ENCODE measurements around the gene EXD3. TPM values are rescaled to one million over a fixed set of nuclear protein-coding genes. Genes with fewer than 3 reads are reported as not detected.
A peak's percentile ranks its signal among the peaks of the same experiment; 100 is the strongest.
"Not testable (repeated sequence)": the region's sequence is repeated elsewhere in the genome, so short reads cannot be mapped to it uniquely, and the experiment has no call there.

Gene EXD3
- polyA plus RNA-seq, 1 donor from 2014 or later, result 5.6 TPM

DNA sequence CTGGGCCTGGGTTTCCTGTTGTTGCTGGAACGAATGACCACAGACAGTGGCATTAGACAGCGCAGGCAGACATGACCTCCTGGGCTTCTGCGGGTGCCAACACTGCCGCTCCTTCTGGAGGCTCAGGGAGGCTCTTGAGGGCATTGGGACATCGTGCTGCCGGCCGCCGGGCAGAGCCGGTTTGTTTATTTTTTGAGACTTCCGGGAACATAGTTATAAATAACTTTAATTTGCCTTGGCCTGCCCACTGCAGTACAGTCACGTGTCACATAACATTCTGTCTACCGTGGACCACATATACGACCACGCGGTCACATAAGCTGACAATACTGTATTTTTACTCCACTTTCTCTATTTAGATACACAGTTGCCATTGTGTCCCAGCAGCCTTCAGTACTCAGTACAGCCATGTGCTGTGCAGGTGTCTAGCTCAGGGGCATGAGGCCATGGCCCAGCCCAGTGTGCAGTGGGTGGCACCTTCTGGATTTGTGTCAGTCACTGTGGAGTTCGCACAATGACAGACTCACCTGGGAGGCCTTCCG is 153.7 kb downstream of the EXD3 start:
- peak overlapping the region; percentile 91 to 96 (median 94) for H3K4me3 Mint-ChIP-seq
- peak overlapping the region; percentile 31 to 88 (median 86) for H3K27ac Mint-ChIP-seq
- H3K4me1 Mint-ChIP-seq, result peaks cover 24 to 31% (median 28%) of the 10 kb centered on the region in 3 donors
- H3K36me3 Mint-ChIP-seq, result peaks cover 6% of the 10 kb centered on the region
- no peaks in the 10 kb centered on the region for H3K27me3 Mint-ChIP-seq
- no peaks in the 10 kb centered on the region for H3K9me3 Mint-ChIP-seq

DNA sequence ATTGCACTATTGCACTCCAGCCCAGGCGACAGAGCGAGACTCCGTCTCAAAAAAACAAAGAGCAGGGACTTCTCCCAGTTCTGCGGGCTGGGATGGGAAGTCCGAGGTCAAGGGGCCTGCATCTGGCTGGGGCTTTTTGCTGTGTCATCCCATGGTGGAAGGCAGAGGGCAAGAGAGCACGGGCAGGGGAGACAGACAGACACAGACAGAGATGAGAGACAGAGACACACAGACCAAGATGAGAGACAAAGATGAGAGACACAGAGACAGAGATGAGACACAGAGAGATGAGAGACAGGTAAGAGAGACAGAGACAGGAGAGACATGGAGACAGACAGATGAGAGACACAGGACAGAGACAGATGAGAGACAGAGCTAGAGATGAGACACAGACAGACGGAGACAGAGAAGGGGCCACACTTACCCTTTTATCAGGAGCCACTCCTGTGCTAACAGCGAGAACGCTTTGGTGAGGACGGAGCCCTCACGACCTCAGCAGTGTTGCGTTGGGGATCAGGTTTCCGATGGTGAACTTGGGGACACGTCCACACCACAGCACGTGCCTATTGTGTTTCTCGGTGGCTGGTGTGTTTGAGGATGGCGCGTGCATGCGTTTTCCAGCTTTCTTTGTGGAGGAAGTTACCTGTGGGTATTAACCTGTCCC is 154.3 kb downstream of the EXD3 start:
- Mint-ChIP-seq H3K27me3 (no peaks in the 10 kb centered on the region), H3K36me3 (peaks cover 6% of the 10 kb centered on the region), H3K4me1 (peaks cover 23 to 32% (median 27%) of the 10 kb centered on the region in 3 donors), H3K4me3 (peak overlapping the region; percentile 91 to 96 (median 94)), H3K27ac (peak overlapping the region; percentile 31 to 93 (median 88)), H3K9me3 (no peaks in the 10 kb centered on the region)

DNA sequence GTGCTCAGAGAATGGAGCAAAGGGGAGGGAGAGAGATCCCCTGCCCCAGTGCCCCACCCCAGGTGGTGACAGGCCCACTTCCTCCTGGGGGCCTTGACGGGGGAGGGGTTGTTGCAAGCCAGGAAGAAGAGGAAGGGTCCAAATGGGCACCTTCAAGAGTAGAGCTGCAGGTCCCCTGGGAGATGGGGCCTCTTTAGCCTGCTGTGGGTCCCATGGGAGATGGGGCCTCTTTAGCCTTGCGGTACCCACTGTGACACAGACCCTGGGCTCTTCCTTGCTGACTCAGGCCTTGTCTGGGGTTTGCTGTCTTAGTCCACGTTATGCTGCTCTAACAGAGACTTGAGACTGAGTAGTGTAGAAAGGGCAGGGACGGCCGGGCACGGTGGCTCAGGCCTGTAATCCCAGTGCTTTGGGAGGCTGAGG is 155.0 kb downstream of the EXD3 start:
- Mint-ChIP-seq H3K4me1 (peaks cover 23 to 34% (median 27%) of the 10 kb centered on the region in 3 donors), H3K9me3 (no peaks in the 10 kb centered on the region), H3K36me3 (peaks cover 6% of the 10 kb centered on the region), H3K27ac (peak overlapping the region; percentile 32 to 93 (median 88)), H3K27me3 (no peaks in the 10 kb centered on the region), H3K4me3 (peak overlapping the region; percentile 91 to 96 (median 94))

DNA sequence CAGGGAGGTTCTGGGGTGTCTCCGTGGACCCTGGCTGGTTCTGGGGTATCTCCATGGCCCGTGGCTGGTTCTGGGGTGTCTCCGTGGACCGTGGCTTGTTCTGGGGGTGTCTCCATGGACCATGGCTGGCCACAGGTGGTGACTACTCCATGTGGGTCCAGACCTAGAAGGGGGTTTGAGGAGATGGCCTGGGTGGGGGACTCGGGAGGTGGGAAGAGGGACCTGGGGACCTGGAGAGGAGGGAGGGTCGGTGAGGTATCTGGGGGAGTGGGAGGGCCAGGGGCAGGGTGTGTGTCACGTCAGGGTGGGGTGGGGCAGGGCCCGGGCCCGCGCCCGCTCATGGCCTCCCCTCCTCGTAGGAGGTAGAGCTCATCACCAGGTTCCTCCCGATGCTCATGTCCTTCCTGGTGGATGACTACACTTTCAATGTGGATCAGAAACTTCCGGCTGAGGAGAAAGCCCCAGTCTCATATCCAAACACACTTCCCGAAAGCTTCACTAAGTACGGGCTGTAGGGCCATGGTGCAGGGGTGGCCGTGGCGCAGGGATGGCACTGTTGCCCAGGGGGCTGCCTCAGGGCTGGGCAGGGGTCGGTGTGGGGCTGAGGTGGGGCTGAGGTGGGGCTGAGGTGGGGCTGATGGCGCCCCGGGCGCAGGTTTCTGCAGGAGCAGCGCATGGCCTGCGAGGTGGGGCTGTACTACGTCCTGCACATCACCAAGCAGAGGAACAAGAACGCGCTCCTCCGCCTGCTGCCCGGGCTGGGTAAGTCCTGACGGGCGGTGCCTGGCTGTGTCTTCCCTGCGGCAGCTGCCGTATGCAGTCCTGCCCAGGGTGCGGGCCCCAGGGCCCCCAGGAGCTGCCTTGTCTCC is 156.1 kb downstream of the EXD3 start:
- H3K36me3 Mint-ChIP-seq, result peaks cover 6% of the 10 kb centered on the region
- peak overlapping the region in 1 of 3 donors; percentile 23 for H3K27ac Mint-ChIP-seq
- no peaks in the 10 kb centered on the region for H3K9me3 Mint-ChIP-seq
- H3K27me3 Mint-ChIP-seq, result no peaks in the 10 kb centered on the region
- H3K4me3 Mint-ChIP-seq, result peak overlapping the region in 2 of 4 donors; percentile 95 to 96
- peaks cover 25 to 35% (median 27%) of the 10 kb centered on the region in 3 donors for H3K4me1 Mint-ChIP-seq

DNA sequence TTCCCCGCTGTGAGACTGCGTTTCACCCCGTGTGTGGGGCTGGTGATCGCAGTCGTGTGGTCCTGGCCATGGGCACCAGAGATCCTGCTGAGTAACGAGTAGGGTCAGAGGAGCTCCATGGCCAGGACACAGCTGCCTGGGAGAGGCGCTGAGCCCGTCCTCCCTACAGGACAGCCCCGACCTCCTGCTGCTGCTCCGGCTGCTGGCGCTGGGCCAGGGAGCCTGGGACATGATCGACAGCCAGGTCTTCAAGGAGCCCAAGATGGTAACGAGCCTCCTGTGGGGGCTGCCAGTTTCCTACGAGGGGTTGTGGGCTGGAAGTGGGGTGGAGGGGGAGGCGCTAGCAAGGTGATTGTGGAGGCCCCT is 156.8 kb downstream of the EXD3 start:
- H3K36me3 Mint-ChIP-seq, result peaks cover 4% of the 10 kb centered on the region
- no peaks in the 10 kb centered on the region for H3K9me3 Mint-ChIP-seq
- peaks cover 24 to 35% (median 28%) of the 10 kb centered on the region in 3 donors for H3K4me1 Mint-ChIP-seq
- H3K4me3 Mint-ChIP-seq, result no peak overlapping the region
- no peaks in the 10 kb centered on the region for H3K27me3 Mint-ChIP-seq
- no peak overlapping the region for H3K27ac Mint-ChIP-seq

DNA sequence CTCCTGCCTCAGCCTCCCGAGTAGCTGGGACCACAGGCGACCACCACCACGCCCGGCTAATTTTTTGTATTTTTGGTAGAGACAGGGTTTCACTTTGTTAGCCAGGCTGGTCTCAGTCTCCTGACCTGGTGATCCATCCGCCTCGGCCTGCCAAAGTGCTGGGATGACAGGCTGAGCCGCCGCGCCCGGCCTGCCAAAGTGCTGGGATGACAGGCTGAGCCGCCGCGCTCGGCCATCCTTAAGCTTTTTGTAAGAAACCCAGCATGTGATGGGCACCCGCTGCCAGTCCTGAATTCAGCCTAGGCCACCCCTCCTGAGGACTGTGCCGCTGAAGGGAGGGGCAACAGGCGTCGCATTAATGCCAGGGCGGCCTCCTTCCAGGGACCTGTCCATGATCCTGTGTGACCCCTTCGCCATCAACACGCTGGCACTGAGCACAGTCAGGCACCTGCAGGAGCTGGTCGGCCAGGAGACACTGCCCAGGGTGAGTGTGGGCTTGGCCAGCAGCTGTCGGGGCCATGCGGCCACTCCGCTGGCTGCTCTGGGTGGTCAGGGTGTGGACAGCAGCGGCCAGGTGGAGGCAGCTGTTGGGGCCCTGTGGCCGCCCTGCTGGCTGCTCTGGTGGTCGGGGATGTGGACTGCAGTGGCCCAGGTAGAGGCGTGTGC is 157.3 kb downstream of the EXD3 start:
- no peaks in the 10 kb centered on the region for H3K27me3 Mint-ChIP-seq
- H3K4me3 Mint-ChIP-seq, result no peak overlapping the region
- H3K27ac Mint-ChIP-seq, result peak overlapping the region in 1 of 3 donors; percentile 63
- H3K9me3 Mint-ChIP-seq, result no peaks in the 10 kb centered on the region
- H3K36me3 Mint-ChIP-seq, result peaks cover 4% of the 10 kb centered on the region
- H3K4me1 Mint-ChIP-seq, result peaks cover 20 to 32% (median 28%) of the 10 kb centered on the region in 3 donors

DNA sequence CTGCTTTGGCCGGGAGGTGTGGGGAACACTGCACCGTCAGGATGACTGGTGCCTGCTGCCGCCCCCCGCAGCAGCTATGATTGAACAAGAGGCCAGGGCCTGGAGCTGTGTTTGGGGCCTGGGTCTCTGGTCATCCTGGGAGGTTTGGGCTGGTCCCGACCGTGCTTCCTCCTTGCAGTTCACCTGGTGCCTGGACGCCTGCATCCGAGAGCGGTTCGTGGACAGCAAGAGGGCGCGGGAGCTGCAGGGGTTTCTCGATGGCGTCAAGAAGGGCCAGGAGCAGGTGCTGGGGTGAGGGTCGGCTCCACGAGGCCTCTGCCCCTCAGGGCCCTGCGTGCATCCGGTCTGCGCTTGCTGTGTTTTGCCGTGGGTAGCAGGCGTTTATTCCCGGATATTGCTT is 158.9 kb downstream of the EXD3 start:
- Mint-ChIP-seq H3K4me1 (peaks cover 11 to 22% (median 19%) of the 10 kb centered on the region in 3 donors), H3K9me3 (no peaks in the 10 kb centered on the region), H3K36me3 (no peaks in the 10 kb centered on the region), H3K27me3 (no peaks in the 10 kb centered on the region), H3K4me3 (peak overlapping the region in 1 of 4 donors; percentile 29), H3K27ac (no peak overlapping the region)

DNA sequence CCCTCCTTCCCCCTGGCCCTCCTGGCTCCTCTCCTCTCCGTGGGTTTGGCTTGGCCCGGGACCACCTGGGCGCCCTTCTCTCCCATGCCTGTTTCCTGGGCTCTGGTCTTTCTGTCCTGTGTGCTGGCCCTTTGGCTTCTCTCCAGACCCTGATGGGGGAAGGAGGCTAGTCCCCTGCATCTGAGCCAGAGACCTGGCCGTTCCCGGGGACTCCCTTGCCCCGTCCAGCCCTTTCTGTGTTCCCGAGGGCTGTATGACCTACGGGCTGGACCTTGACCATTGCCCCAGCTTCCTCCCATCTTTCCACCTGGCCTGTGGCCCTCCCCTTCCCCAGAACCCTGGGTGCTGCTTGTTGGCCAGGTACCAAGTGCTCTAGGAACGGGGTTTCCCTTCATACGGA is 159.5 kb downstream of the EXD3 start:
- Mint-ChIP-seq H3K27ac (no peak overlapping the region), H3K4me1 (peaks cover 7 to 18% (median 15%) of the 10 kb centered on the region in 3 donors), H3K27me3 (no peaks in the 10 kb centered on the region), H3K9me3 (no peaks in the 10 kb centered on the region), H3K4me3 (no peak overlapping the region), H3K36me3 (no peaks in the 10 kb centered on the region)

DNA sequence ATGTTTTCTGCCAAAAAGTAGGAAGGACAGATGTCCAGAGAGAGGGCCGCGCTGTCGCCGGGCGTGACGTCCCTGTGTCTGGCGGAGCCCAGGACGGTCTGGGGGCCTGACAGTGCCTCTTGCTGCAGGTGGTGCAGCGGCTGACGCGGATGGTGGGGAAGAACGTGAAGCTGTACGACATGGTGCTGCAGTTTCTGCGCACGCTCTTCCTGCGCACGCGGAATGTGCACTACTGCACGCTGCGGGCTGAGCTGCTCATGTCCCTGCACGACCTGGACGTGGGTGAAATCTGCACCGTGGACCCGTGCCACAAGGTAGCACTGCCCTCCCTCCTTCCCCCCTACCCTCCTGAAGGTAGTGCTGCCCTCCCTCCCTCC is 160.1 kb downstream of the EXD3 start:
- Mint-ChIP-seq H3K4me3 (no peak overlapping the region), H3K27me3 (no peaks in the 10 kb centered on the region), H3K36me3 (no peaks in the 10 kb centered on the region), H3K27ac (no peak overlapping the region), H3K9me3 (no peaks in the 10 kb centered on the region), H3K4me1 (peaks cover 7 to 15% (median 9%) of the 10 kb centered on the region in 3 donors)

DNA sequence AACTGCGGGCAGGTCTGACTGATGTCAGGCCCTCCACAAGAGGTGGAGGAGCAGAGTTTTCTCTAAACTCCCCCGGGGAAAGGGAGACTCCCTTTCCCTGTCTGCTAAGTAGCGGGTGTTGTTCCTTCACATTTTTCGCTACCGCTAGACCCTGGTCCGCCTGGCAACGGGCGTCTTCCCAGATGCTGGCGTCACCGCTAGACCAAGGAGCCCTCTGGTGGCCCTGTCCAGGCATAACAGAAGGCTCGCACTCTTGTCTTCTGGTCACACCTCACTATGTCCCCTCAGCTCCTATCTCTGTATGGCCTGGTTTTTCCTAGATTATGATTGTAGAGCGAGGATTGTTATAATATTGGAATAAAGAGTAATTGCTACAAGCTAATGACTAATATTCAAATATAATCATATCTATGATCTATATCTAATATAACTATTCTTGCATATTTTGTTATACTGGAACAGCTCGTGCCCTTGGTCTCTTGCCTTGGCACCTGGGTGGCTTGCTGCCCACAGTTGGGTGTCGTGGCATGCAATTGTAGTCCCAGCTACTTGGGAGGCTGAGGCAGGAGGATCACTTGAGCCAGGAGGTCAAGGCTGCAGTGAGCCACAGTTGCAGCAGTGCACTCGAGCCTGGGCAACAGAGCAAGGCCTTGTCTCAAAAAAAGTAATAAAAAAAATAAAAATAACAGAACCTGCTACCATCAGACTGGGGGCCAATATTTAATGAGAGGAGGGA is 160.6 kb downstream of the EXD3 start:
- Mint-ChIP-seq H3K27ac (peak overlapping the region in 1 of 3 donors; percentile 14), H3K4me3 (peak overlapping the region in 1 of 4 donors; percentile 50)
- not testable (repeated sequence) for H3K4me1 Mint-ChIP-seq, H3K9me3 Mint-ChIP-seq, H3K27me3 Mint-ChIP-seq, H3K36me3 Mint-ChIP-seq

Other genes with a start within 250 kb of the EXD3 start
- 6.2 TPM for gene ANAPC2, start 234.6 kb downstream of the EXD3 start, polyA plus RNA-seq
- 139 TPM for gene SSNA1, start 234.5 kb downstream of the EXD3 start, polyA plus RNA-seq
- gene TPRN, start 222.4 kb downstream of the EXD3 start, polyA plus RNA-seq, result 0.66 TPM
- 106 TPM for gene TMEM203, start 217.5 kb downstream of the EXD3 start, polyA plus RNA-seq
- gene NDOR1, start 217.5 kb downstream of the EXD3 start, polyA plus RNA-seq, result 7.6 TPM
- gene RNF208, start 200.9 kb downstream of the EXD3 start, polyA plus RNA-seq, result not detected
- gene CYSRT1, start 198.0 kb downstream of the EXD3 start, polyA plus RNA-seq, result not detected
- gene RNF224, start 195.7 kb downstream of the EXD3 start, polyA plus RNA-seq, result not detected
- gene SLC34A3, start 192.3 kb downstream of the EXD3 start, polyA plus RNA-seq, result not detected
- 88.4 TPM for gene TUBB4B, start 181.9 kb downstream of the EXD3 start, polyA plus RNA-seq
- gene STPG3, start 171.9 kb downstream of the EXD3 start, polyA plus RNA-seq, result not detected
- gene NELFB, start 167.8 kb downstream of the EXD3 start, polyA plus RNA-seq, result 34.2 TPM
- 8.9 TPM for gene TOR4A, start 145.4 kb downstream of the EXD3 start, polyA plus RNA-seq
- gene NRARP, start 120.9 kb downstream of the EXD3 start, polyA plus RNA-seq, result not detected
- 1.4 TPM for gene NOXA1, start 231 bp upstream of the EXD3 start, polyA plus RNA-seq
- gene ENTPD8, start 18.2 kb upstream of the EXD3 start, polyA plus RNA-seq, result not detected
- 3.4 TPM for gene NSMF, start 36.2 kb upstream of the EXD3 start, polyA plus RNA-seq
- gene PNPLA7, start 127.2 kb upstream of the EXD3 start, polyA plus RNA-seq, result 2.7 TPM
- 44.9 TPM for gene MRPL41, start 128.7 kb upstream of the EXD3 start, polyA plus RNA-seq
- 38.3 TPM for gene DPH7, start 155.8 kb upstream of the EXD3 start, polyA plus RNA-seq
- gene ZMYND19, start 167.3 kb upstream of the EXD3 start, polyA plus RNA-seq, result 8.8 TPM
- gene ARRDC1, start 182.5 kb upstream of the EXD3 start, polyA plus RNA-seq, result 49.2 TPM
- 39.1 TPM for gene EHMT1, start 195.8 kb upstream of the EXD3 start, polyA plus RNA-seq

Data from IgD-negative memory B cell (primary cell).